NCI-H2196 (cell line): ENCODE measurements around the gene TMEM87B.

Source experiments
- DNase-seq: peaks from one replicate; lab custom pipeline; 2025; ENCODE audit not compliant: unreplicated experiment; lab: John Stamatoyannopoulos, UW

TMEM87B gene

GRCh38 chr2:112163541-112163981, 108.5 kb downstream of the TMEM87B start:
- DNase-seq = no peak

- no peak for DNase-seq
Measured at GRCh38 chr2:112164876-112165275, 109.8 kb downstream of the TMEM87B start.

- no peak for DNase-seq
Measured at GRCh38 chr2:112165296-112165695, 110.2 kb downstream of the TMEM87B start.

GRCh38 chr2:112166806-112167499, 111.9 kb downstream of the TMEM87B start:
- no peak for DNase-seq

GRCh38 chr2:112168422-112169124, 113.5 kb downstream of the TMEM87B start:
- no peak for DNase-seq
